Measurements from ENCODE around the gene FNDC1.

Gene FNDC1

GRCh38 chr6:159181914-159182313, 12.7 kb downstream of the FNDC1 start:
- TF ChIP-seq, protein P1, sequence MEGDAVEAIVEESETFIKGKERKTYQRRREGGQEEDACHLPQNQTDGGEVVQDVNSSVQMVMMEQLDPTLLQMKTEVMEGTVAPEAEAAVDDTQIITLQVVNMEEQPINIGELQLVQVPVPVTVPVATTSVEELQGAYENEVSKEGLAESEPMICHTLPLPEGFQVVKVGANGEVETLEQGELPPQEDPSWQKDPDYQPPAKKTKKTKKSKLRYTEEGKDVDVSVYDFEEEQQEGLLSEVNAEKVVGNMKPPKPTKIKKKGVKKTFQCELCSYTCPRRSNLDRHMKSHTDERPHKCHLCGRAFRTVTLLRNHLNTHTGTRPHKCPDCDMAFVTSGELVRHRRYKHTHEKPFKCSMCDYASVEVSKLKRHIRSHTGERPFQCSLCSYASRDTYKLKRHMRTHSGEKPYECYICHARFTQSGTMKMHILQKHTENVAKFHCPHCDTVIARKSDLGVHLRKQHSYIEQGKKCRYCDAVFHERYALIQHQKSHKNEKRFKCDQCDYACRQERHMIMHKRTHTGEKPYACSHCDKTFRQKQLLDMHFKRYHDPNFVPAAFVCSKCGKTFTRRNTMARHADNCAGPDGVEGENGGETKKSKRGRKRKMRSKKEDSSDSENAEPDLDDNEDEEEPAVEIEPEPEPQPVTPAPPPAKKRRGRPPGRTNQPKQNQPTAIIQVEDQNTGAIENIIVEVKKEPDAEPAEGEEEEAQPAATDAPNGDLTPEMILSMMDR (IDR thresholded peaks at IDR 0.05; ENCODE audit: borderline replicate concordance, insufficient read depth, low read depth, low read length), result no peak
- no peak overlapping the region for H3K4me3 ChIP-seq (ENCODE audit: low read depth, low read length)

GRCh38 chr6:159184559-159184958, 15.4 kb downstream of the FNDC1 start:
- H3K4me3 ChIP-seq (ENCODE audit: low read depth, low read length), result no peak overlapping the region
- TF ChIP-seq, protein P1 (IDR thresholded peaks at IDR 0.05; ENCODE audit: borderline replicate concordance, insufficient read depth, low read depth, low read length), result no peak

DNA sequence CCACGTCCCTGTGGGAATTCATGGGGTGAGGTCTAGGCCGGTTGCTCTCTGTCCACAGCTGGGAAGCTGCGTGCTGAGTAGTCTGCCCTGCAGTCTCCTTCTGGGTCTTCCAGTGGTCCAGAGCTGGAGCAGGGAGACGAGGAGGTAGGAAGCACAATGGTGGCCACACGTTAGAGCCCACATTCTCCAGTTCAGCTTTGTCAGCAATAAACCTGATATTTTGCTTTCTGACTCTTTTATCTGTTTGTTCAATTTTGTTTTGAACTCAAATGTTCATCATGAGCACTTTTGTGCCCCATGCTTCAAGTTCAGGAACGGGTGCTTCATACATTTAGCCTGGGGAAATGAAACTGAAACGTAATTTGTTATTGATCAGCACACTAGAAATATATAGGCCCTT, 21.3 kb downstream of the FNDC1 start:
- TF ChIP-seq, protein P1 (IDR thresholded peaks at IDR 0.05; ENCODE audit: borderline replicate concordance, insufficient read depth, low read depth, low read length), result no peak

GRCh38 chr6:159193923-159194322, 24.7 kb downstream of the FNDC1 start:
- TF ChIP-seq, protein P1 (IDR thresholded peaks at IDR 0.05; ENCODE audit: borderline replicate concordance, insufficient read depth, low read depth, low read length), result no peak
- no peak overlapping the region for H3K4me3 ChIP-seq (ENCODE audit: low read depth, low read length)

More for the DNA sequence above, 21.3 kb downstream of the FNDC1 start:
- no peak overlapping the region for H3K4me3 ChIP-seq (ENCODE audit: low read depth, low read length)

DNA sequence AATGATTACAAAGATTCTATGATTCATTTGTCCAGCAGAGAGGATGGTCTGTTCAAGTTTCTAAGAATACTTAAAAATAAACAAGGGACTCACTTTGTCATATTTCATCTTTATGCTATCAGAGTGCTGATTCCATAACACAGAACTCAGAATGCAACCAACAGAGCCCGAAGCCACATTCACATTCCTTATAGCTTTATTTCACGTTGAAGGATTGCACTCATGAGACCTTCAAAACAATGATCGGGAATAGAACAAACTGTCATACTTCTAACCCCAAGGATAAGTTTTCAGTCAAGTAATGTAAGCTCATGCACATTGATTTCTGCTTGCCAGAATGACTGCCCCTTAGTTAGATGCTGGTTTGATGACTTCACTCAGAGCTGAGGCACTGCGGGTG, 25.2 kb downstream of the FNDC1 start:
- TF ChIP-seq, protein P1 (IDR thresholded peaks at IDR 0.05; ENCODE audit: borderline replicate concordance, insufficient read depth, low read depth, low read length), result no peak

GRCh38 chr6:159196430-159196975, 27.3 kb downstream of the FNDC1 start:
- H3K4me3 ChIP-seq (ENCODE audit: low read depth, low read length), result no peak overlapping the region
- TF ChIP-seq, protein P1 (IDR thresholded peaks at IDR 0.05; ENCODE audit: borderline replicate concordance, insufficient read depth, low read depth, low read length), result no peak

More for the DNA sequence above, 25.2 kb downstream of the FNDC1 start:
- H3K4me3 ChIP-seq (ENCODE audit: low read depth, low read length), result no peak overlapping the region

DNA sequence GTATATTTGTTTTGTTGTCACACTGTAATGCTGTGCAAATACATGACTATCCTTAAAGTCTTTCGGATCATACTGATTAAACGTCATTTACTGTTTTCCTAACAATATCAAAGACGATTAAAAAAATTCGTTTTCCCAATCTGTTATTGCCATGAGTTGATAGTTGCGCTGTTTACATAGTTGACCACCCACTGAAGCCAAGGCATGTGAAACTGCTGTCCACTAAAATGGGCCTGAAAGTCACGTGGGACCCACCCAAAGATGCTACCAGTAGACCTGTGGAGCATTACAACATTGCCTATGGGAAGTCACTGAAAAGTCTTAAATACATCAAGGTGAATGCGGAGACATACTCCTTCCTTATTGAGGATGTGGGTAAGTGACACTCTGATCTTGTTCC, 28.1 kb downstream of the FNDC1 start:
- TF ChIP-seq, protein P1 (IDR thresholded peaks at IDR 0.05; ENCODE audit: borderline replicate concordance, insufficient read depth, low read depth, low read length), result no peak

More for the DNA sequence above, 28.1 kb downstream of the FNDC1 start:
- no peak overlapping the region for H3K4me3 ChIP-seq (ENCODE audit: low read depth, low read length)
